Panc1 (cell line): ENCODE results near the gene PHF21A. TPM values are rescaled to one million over a fixed set of nuclear protein-coding genes. Genes with fewer than 3 reads are reported as not detected.
A peak's percentile ranks its signal among the peaks of the same experiment; 100 is the strongest.

ENCODE experiments used
- ATAC-seq: fragments of 200-7000 bp; cut with Tn5 transposase; 2 replicates; pipeline ENCODE4 v1.9.1; 2020; ENCODE audit warnings: mild to moderate bottlenecking, moderate library complexity
- BruUV-seq: library from RNA; stranded (reverse); fragments of 400-500 nt; replicated peaks from 2 replicates; lab custom pipeline; 2021; lab: Mats Ljungman, UMichigan
- CTCF ChIA-PET: fragments of 300-600 bp; sonication (Branson Sonifier 250); formaldehyde crosslinking; loops from one replicate; lab custom pipeline; 2022; ENCODE audit warnings: antibody characterized with exemption; lab: Charles Lee
- POLR2A ChIA-PET: fragments of 300-600 bp; sonication (Branson Sonifier 250); formaldehyde crosslinking; loops from one replicate; lab custom pipeline; 2022; ENCODE audit warnings: antibody characterized with exemption; lab: Charles Lee
- DNase-seq: peaks from one replicate; pipeline ENCODE4 v3.0.0-alpha.2; 2010; ENCODE audit warnings: low read depth, low spot score
- H3K27ac ChIP-seq: 2 replicates; pipeline ENCODE4 v1.5.1; 2011; ENCODE audit warnings: mild to moderate bottlenecking, low read length, inconsistent platforms
- H3K27me3 ChIP-seq: fragments of 200-500 bp; sonication (Bioruptor generic); 2 replicates; pipeline ENCODE4 v1.6.0; 2014; ENCODE audit warnings: low read length, inconsistent platforms; ENCODE audit not compliant: control insufficient read depth, insufficient read depth
- H3K36me3 ChIP-seq: fragments of 200-500 bp; sonication (Bioruptor generic); 2 replicates; pipeline ENCODE4 v1.5.1; 2014; ENCODE audit warnings: inconsistent platforms, mild to moderate bottlenecking, low read length, moderate library complexity; ENCODE audit not compliant: control insufficient read depth, insufficient read depth
- H3K4me1 ChIP-seq: 2 replicates; pipeline ENCODE4 v1.5.1; 2011; ENCODE audit warnings: inconsistent platforms, mild to moderate bottlenecking, low read length, moderate library complexity; ENCODE audit not compliant: control insufficient read depth, insufficient read depth
- H3K4me3 ChIP-seq, 2 experiments: 2 replicates each; pipeline ENCODE4 v1.5.1; 2011 to 2012; ENCODE audit warnings: low read depth in 2 of 2, low read length in 2 of 2, mild to moderate bottlenecking in 2 of 2, inconsistent platforms in 1 of 2, moderate library complexity in 1 of 2
- H3K9me3 ChIP-seq: fragments of 200-500 bp; sonication (Bioruptor generic); 2 replicates; pipeline ENCODE4 v1.5.1; 2014; ENCODE audit warnings: low read depth, mild to moderate bottlenecking, inconsistent platforms, low read length, moderate library complexity; ENCODE audit not compliant: control insufficient read depth, insufficient read depth
- POLR2AphosphoS5 ChIP-seq: IDR thresholded peaks from 2 replicates; pipeline ENCODE4 v1.6.1; 2012; ENCODE audit warnings: mild to moderate bottlenecking, low read depth, low read length, moderate library complexity
- SIN3A ChIP-seq: IDR thresholded peaks from 2 replicates; pipeline ENCODE4 v1.6.1; 2012; ENCODE audit warnings: low read depth, mild to moderate bottlenecking, low read length, moderate library complexity, borderline replicate concordance; ENCODE audit not compliant: insufficient read depth
- TCF7L2 ChIP-seq: IDR thresholded peaks from 2 replicates; pipeline ENCODE4 v1.6.1; 2011; ENCODE audit warnings: mild to moderate bottlenecking, low read depth, low read length, inconsistent platforms
- in situ Hi-C: cut with HindIII; loops from 2 replicates; pipeline ENCODE4 v1.10.0; 2016; ENCODE audit warnings: low sequenced_read_pairs, low pct_unique_long_range_greater_than_20kb
- intact Hi-C: fragments of 100-400 bp; cut with micrococcal nuclease; formaldehyde crosslinking; loops from one replicate; pipeline ENCODE4 v1.10.0; 2022; ENCODE audit not compliant: unreplicated experiment
- total RNA-seq: library from RNA; stranded (reverse); gene quantifications from one replicate; pipeline ENCODE4 v1.2.1, GENCODE V29; 2021; ENCODE audit not compliant: unreplicated experiment
- TF ChIP-seq, protein P1 (sequence below), 2 experiments: IDR thresholded peaks; 2 replicates each; pipeline ENCODE4 v1.6.1; 2011 to 2012; ENCODE audit warnings: low read depth in 2 of 2, control low read depth in 1 of 2, low read length in 1 of 2, mild to moderate bottlenecking in 1 of 2, moderate library complexity in 1 of 2; ENCODE audit not compliant: insufficient read depth in 1 of 2
- TF ChIP-seq, protein P2 (sequence below): fragments of 450-650 bp; IDR thresholded peaks from 2 replicates; pipeline ENCODE4 v1.5.1; 2017; ENCODE audit warnings: mild to moderate bottlenecking

PHF21A gene
- total RNA-seq, 1 experiment from 2014 or later, result 45.7 TPM

DNA sequence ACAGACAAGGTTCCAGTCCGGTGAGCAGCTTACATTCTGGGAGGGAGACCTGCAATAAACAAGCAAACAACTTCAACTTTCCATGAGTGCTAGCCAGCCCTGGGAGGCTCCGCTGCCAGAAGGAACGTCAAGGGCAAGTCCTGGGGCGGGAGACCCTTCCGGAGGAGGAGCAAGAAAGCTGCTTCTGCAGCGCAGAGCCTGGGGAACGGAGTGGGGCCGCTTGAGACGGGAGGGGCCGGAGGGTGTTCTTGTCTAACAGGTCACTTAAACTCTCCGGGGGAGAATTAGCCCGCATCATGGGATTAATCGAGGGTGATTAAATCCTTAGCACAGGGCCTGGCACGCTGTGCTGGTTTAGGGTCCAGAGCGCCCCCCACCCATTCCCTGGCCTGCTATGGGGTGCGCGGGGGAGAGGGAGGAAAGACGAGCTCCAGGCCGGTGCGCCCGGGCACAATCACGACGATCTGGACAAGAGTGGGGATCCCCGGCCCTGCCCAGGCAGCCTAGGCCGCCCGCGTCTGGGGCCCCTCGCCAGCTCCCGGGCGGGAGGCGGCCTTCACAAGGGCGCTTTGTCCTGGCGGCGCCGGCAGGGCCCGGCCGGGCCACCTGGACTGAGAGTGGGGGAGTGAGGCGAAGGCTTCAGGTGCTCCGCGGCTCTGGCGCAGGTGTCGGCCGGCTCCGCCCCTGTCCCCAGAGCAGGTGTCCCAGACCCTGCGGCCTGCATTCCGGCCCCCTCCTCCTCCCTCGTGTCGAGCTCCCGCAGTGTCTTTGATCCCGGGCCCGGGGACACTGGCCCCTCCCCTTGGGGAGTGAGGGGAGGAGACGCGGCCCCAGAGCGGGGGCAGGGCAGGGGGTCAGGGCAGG lies 199.5 kb downstream of the PHF21A start:
- Histone ChIP-seq H3K27me3 (no peaks in the 10 kb centered on the region; the same call in 1 of the 2 replicates), H3K4me1 (peaks cover 8% of the 10 kb centered on the region), H3K4me3 (peak overlapping the region; percentile 41 to 42), H3K9me3 (no peaks in the 10 kb centered on the region), H3K27ac (no peak overlapping the region), H3K36me3 (peaks cover 8% of the 10 kb centered on the region; the same call in 1 of the 2 replicates)
- TF ChIP-seq TCF7L2, result no peak
- no peak for DNase-seq
- in situ Hi-C loops, result no loop called here
- intact Hi-C loops, result no loop called here
- CTCF ChIA-PET, result no interaction called here
- POLR2A ChIA-PET, result no interaction called here
- no TSS peak for BruUV-seq
- ATAC-seq, result no peak

DNA sequence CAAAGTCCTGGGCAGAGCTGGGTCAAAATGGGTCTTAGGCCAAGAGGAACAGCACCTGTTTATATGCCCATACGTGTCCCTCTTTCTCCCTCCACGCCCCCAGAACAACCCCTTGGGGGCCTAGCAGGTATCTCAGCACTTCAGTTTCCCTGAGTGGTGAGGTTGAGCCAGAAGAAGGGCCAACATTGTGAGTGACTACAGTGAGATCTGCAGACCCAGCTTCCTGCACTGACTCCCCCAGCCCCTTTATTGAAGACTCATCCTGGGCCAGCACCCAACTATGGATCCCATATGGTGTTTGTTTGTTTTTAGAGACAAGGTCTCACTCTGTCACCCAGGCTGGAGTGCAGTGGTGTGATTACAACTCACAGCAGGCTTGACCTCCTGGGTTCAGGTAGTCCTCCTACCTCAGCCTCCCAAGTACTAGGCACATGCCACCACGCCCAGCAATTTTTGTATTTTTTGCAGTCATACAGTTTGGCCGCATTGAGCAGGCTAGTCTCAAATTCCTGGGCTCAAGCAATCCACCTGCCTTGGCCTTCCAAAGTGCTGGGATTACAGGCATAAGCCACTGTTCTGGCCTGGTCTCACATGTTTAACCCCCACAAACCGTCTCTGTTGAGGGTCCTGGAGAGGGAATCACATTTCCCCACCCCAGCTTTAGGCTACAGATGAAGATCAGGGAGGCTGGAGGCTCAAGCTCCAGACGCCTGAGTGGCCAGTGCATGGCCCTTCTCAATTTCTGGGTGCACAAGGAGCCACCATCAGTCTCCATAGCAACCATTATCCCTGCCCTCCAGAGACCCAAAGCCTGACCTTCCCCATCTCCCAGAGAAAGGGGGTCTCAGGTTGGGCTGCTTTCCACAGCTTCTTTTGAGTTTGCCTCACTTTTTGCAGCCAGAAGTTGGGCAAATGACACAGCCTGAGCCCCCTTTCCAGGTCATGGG lies 200.4 kb downstream of the PHF21A start:
- Histone ChIP-seq H3K27ac (no peak overlapping the region), H3K27me3 (no peaks in the 10 kb centered on the region; the same call in 1 of the 2 replicates), H3K36me3 (peaks cover 11% of the 10 kb centered on the region; the same call in 1 of the 2 replicates), H3K9me3 (no peaks in the 10 kb centered on the region), H3K4me3 (no peak overlapping the region), H3K4me1 (peaks cover 11% of the 10 kb centered on the region)
- no peak for ATAC-seq
- BruUV-seq, result no TSS peak
- DNase-seq, result no peak
- in situ Hi-C loops, result no loop called here
- intact Hi-C loops, result no loop called here
- CTCF ChIA-PET, result no interaction called here
- POLR2A ChIA-PET, result no interaction called here
- TF ChIP-seq, protein P1, sequence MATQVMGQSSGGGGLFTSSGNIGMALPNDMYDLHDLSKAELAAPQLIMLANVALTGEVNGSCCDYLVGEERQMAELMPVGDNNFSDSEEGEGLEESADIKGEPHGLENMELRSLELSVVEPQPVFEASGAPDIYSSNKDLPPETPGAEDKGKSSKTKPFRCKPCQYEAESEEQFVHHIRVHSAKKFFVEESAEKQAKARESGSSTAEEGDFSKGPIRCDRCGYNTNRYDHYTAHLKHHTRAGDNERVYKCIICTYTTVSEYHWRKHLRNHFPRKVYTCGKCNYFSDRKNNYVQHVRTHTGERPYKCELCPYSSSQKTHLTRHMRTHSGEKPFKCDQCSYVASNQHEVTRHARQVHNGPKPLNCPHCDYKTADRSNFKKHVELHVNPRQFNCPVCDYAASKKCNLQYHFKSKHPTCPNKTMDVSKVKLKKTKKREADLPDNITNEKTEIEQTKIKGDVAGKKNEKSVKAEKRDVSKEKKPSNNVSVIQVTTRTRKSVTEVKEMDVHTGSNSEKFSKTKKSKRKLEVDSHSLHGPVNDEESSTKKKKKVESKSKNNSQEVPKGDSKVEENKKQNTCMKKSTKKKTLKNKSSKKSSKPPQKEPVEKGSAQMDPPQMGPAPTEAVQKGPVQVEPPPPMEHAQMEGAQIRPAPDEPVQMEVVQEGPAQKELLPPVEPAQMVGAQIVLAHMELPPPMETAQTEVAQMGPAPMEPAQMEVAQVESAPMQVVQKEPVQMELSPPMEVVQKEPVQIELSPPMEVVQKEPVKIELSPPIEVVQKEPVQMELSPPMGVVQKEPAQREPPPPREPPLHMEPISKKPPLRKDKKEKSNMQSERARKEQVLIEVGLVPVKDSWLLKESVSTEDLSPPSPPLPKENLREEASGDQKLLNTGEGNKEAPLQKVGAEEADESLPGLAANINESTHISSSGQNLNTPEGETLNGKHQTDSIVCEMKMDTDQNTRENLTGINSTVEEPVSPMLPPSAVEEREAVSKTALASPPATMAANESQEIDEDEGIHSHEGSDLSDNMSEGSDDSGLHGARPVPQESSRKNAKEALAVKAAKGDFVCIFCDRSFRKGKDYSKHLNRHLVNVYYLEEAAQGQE (IDR thresholded peaks at IDR 0.05; ENCODE audit: insufficient read depth in 1 of 2, low read depth in 2 of 2, low read length in 1 of 2), result no peak
- no peak for TF ChIP-seq SIN3A
- no peak for TF ChIP-seq POLR2AphosphoS5
- TF ChIP-seq, protein P2, sequence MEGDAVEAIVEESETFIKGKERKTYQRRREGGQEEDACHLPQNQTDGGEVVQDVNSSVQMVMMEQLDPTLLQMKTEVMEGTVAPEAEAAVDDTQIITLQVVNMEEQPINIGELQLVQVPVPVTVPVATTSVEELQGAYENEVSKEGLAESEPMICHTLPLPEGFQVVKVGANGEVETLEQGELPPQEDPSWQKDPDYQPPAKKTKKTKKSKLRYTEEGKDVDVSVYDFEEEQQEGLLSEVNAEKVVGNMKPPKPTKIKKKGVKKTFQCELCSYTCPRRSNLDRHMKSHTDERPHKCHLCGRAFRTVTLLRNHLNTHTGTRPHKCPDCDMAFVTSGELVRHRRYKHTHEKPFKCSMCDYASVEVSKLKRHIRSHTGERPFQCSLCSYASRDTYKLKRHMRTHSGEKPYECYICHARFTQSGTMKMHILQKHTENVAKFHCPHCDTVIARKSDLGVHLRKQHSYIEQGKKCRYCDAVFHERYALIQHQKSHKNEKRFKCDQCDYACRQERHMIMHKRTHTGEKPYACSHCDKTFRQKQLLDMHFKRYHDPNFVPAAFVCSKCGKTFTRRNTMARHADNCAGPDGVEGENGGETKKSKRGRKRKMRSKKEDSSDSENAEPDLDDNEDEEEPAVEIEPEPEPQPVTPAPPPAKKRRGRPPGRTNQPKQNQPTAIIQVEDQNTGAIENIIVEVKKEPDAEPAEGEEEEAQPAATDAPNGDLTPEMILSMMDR, result no peak
- no peak for TF ChIP-seq TCF7L2
